ENCODE measurements around the gene CFAP74. TPM values are rescaled to one million over a fixed set of nuclear protein-coding genes. Genes with fewer than 3 reads are reported as not detected.

The CFAP74 gene
- total RNA-seq, 1 donor from 2014 or later = under 0.01 TPM

DNA sequence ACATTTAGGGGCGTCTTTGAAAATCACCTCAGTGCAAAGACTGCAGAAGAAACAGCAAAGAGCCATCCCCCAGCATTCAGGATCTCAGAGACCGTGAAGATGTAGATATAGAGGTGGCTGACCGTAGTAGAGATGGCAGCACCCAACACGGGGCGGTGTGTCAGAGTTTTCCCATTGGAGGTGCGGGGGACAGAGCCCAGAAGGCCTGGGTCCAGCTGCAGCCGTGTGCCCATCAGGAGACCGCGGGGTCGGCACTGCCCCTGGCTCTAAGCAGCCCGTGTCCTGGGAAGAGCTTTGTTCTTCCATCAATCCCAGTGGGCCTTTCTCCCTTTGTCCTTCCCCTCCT lies 16.7 kb upstream of the CFAP74 start:
- Histone ChIP-seq H3K27ac (ENCODE audit: low read depth, low read length) (no peak overlapping the region), H3K4me1 (ENCODE audit: control insufficient read depth in 3 of 3, insufficient read depth in 3 of 3, low read length in 3 of 3) (peaks cover 2 to 6% (median 5%) of the 10 kb centered on the region in 3 donors), H3K36me3 (ENCODE audit: control insufficient read depth in 3 of 3, insufficient read depth in 3 of 3, low read length in 3 of 3) (no peaks in the 10 kb centered on the region), H3K9ac (ENCODE audit: low read depth in 1 of 3, low read length in 3 of 3) (no peak overlapping the region), H3K9me3 (ENCODE audit: control insufficient read depth in 3 of 3, low read length in 3 of 3) (no peaks in the 10 kb centered on the region), H3K27me3 (ENCODE audit: control insufficient read depth in 3 of 3, insufficient read depth in 3 of 3, low read length in 3 of 3) (peaks cover 44 to 78% (median 60%) of the 10 kb centered on the region in 3 donors), H3K4me3 (ENCODE audit: low read length in 3 of 3) (no peak overlapping the region)

GRCh38 chr1:2019571-2020309 lies 16.2 kb upstream of the CFAP74 start:
- H3K36me3 ChIP-seq (ENCODE audit: control insufficient read depth in 3 of 3, insufficient read depth in 3 of 3, low read length in 3 of 3) = no peaks in the 10 kb centered on the region
- no peaks in the 10 kb centered on the region for H3K9me3 ChIP-seq (ENCODE audit: control insufficient read depth in 3 of 3, low read length in 3 of 3)
- H3K4me3 ChIP-seq (ENCODE audit: low read length in 3 of 3) = no peak overlapping the region
- H3K9ac ChIP-seq (ENCODE audit: low read depth in 1 of 3, low read length in 3 of 3) = no peak overlapping the region
- H3K4me1 ChIP-seq (ENCODE audit: control insufficient read depth in 3 of 3, insufficient read depth in 3 of 3, low read length in 3 of 3) = peaks cover 0 to 7% (median 0%) of the 10 kb centered on the region in 3 donors
- no peak overlapping the region for H3K27ac ChIP-seq (ENCODE audit: low read depth, low read length)
- peaks cover 49 to 81% (median 63%) of the 10 kb centered on the region in 3 donors for H3K27me3 ChIP-seq (ENCODE audit: control insufficient read depth in 3 of 3, insufficient read depth in 3 of 3, low read length in 3 of 3)

GRCh38 chr1:2019172-2019543 lies 15.6 kb upstream of the CFAP74 start, which contains the start of gene GABRD:
Gene GABRD, plus strand, starts transcription at chr1:2019345. Its CDS starts 79 bp downstream, at chr1:2019424.
- Histone ChIP-seq H3K4me1 (ENCODE audit: control insufficient read depth in 3 of 3, insufficient read depth in 3 of 3, low read length in 3 of 3) (peaks cover 0 to 7% (median 0%) of the 10 kb centered on the region in 3 donors), H3K27ac (ENCODE audit: low read depth, low read length) (no peak within 1 kb of the TSS), H3K9me3 (ENCODE audit: control insufficient read depth in 3 of 3, low read length in 3 of 3) (no peaks in the 10 kb centered on the region), H3K27me3 (ENCODE audit: control insufficient read depth in 3 of 3, insufficient read depth in 3 of 3, low read length in 3 of 3) (peaks cover 54 to 81% (median 62%) of the 10 kb centered on the region in 3 donors), H3K4me3 (ENCODE audit: low read length in 3 of 3) (no peak within 1 kb of the TSS), H3K36me3 (ENCODE audit: control insufficient read depth in 3 of 3, insufficient read depth in 3 of 3, low read length in 3 of 3) (no peaks in the 10 kb centered on the region), H3K9ac (ENCODE audit: low read depth in 1 of 3, low read length in 3 of 3) (no peak within 1 kb of the TSS)

GRCh38 chr1:2018217-2019171 lies 14.9 kb upstream of the CFAP74 start:
- Histone ChIP-seq H3K9ac (ENCODE audit: low read depth in 1 of 3, low read length in 3 of 3) (no peak overlapping the region), H3K9me3 (ENCODE audit: control insufficient read depth in 3 of 3, low read length in 3 of 3) (no peaks in the 10 kb centered on the region), H3K4me1 (ENCODE audit: control insufficient read depth in 3 of 3, insufficient read depth in 3 of 3, low read length in 3 of 3) (peaks cover 0 to 7% (median 0%) of the 10 kb centered on the region in 3 donors), H3K27me3 (ENCODE audit: control insufficient read depth in 3 of 3, insufficient read depth in 3 of 3, low read length in 3 of 3) (peaks cover 57 to 77% (median 66%) of the 10 kb centered on the region in 3 donors), H3K4me3 (ENCODE audit: low read length in 3 of 3) (no peak overlapping the region), H3K36me3 (ENCODE audit: control insufficient read depth in 3 of 3, insufficient read depth in 3 of 3, low read length in 3 of 3) (no peaks in the 10 kb centered on the region), H3K27ac (ENCODE audit: low read depth, low read length) (no peak overlapping the region)

- Histone ChIP-seq H3K27ac (ENCODE audit: low read depth, low read length) (no peak overlapping the region), H3K36me3 (ENCODE audit: control insufficient read depth in 3 of 3, insufficient read depth in 3 of 3, low read length in 3 of 3) (no peaks in the 10 kb centered on the region), H3K9ac (ENCODE audit: low read depth in 1 of 3, low read length in 3 of 3) (no peak overlapping the region), H3K4me1 (ENCODE audit: control insufficient read depth in 3 of 3, insufficient read depth in 3 of 3, low read length in 3 of 3) (peaks cover 0 to 7% (median 0%) of the 10 kb centered on the region in 3 donors), H3K27me3 (ENCODE audit: control insufficient read depth in 3 of 3, insufficient read depth in 3 of 3, low read length in 3 of 3) (peaks cover 47 to 60% (median 50%) of the 10 kb centered on the region in 3 donors), H3K9me3 (ENCODE audit: control insufficient read depth in 3 of 3, low read length in 3 of 3) (no peaks in the 10 kb centered on the region), H3K4me3 (ENCODE audit: low read length in 3 of 3) (no peak overlapping the region)
These were observed 12.5 kb upstream of the CFAP74 start for GRCh38 chr1:2016123-2016522.

DNA sequence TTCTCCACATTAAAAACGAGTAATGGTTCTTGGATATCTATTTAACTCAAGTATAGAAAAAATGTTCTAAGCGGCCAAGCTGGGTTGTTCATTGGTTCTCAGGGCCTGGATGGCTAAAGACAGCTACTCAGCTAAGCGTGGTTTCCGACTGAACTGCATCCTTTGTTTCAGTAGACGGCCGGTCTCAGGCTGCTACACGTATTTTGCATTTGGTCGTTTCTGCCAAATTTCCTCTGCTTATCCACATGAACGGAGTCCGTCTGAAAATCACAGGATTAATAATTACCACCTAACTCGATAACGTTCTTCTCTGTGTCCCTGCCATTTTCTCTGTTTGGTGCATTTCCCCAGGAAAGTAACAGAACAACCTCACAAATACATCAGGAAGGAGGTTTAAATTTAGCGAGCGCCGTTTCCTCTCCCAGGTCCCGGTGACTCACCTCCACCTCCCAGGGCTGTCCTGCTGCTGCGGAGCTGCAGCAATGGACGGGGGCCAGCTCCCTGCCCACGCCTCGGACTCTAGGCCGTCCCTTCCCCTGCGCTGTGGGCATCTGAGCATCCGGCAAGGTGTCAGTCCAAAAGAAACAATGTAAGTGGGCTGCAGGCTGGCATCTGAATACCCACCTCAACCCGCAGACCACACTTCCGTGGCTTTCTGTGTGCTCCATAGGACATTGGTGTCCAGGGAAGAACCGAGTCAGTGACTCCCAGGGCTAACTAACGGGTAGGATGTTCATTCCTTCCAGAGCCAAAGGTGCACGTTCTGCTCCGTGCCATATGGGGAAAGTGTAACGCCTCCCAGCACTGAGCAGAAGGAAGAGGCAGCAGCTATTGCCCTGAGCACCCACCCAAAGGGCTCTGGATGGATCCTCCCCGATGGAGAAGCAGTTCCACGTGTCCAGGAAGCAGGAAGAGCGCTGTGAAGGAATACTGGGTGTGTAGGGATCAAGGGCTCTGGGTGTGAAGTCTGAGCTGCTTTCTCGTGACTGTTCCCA lies 11.5 kb upstream of the CFAP74 start:
- no peak overlapping the region for H3K4me3 ChIP-seq (ENCODE audit: low read length in 3 of 3)
- H3K27me3 ChIP-seq (ENCODE audit: control insufficient read depth in 3 of 3, insufficient read depth in 3 of 3, low read length in 3 of 3) = peaks cover 42 to 53% (median 44%) of the 10 kb centered on the region in 3 donors
- no peaks in the 10 kb centered on the region for H3K9me3 ChIP-seq (ENCODE audit: control insufficient read depth in 3 of 3, low read length in 3 of 3)
- H3K36me3 ChIP-seq (ENCODE audit: control insufficient read depth in 3 of 3, insufficient read depth in 3 of 3, low read length in 3 of 3) = no peaks in the 10 kb centered on the region
- no peak overlapping the region for H3K27ac ChIP-seq (ENCODE audit: low read depth, low read length)
- H3K4me1 ChIP-seq (ENCODE audit: control insufficient read depth in 3 of 3, insufficient read depth in 3 of 3, low read length in 3 of 3) = peaks cover 0 to 5% (median 0%) of the 10 kb centered on the region in 3 donors
- H3K9ac ChIP-seq (ENCODE audit: low read depth in 1 of 3, low read length in 3 of 3) = no peak overlapping the region

DNA sequence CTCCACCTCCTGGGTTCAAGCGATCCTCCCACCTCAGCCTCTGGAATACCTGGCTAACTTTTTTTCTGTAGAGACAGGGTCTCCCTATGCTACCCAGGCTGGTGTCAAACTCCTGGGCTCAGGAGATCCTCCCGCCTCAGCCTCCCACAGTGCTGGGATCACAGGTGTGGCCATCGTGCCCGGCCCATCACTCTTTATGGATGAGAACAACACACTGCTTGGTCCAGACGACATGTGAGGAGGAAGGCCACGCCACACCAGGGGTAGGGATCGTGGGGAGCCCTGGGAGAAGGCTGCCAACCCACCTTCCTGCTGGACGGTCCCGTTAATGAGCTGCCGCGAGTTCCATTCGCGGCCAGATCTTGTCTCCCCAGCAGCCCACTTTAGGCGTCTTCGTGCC lies 10.6 kb upstream of the CFAP74 start:
- no peak overlapping the region for H3K4me3 ChIP-seq (ENCODE audit: low read length in 3 of 3)

DNA sequence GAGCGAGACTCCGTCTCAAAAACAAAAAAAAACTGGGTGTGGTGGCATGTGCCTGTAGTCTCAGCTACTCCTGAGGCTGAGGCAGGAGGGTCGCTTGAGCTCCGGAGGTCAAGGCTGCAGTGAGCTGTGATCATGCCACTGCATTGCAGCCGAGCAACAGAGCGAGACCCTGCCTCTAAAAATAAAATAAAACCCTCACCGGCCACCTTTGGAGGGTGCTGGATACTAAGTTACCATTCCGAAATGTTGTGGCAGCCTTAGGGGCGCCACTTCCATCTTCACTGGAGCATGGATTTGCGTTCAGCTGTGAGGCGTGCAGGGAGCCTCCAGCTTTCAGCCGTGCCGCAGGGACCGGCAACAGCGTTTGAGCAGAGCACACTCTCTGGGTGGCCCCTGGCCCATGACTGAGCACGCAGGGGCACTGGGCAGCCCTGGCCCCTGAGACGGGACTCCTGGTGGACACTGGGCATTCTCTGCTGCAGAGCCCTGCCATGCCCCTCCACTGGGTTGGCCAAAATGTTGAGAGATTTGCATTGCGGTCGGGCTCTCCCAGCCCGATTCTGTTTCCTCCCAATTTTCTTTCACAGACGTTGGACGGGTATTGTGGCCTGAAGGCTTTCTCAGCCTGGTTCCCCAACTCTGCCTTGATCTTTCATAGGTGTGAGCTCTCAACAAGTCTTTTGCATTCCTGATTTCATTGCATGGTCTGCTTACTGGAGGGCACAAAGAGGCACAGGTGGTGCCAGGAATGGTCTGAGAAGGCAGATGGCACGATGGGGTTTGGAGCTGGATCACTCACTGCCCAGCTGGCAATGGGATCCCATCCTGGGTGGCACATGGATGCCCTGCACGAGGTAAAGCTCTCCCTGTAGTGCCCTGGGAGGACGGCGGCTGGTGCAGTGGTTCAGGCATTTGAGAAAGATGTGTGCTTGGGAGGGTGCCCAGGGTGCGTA lies 5.8 kb upstream of the CFAP74 start:
- no peaks in the 10 kb centered on the region for H3K36me3 ChIP-seq (ENCODE audit: control insufficient read depth in 3 of 3, insufficient read depth in 3 of 3, low read length in 3 of 3)
- H3K27me3 ChIP-seq (ENCODE audit: control insufficient read depth in 3 of 3, insufficient read depth in 3 of 3, low read length in 3 of 3) = peaks cover 30 to 37% (median 33%) of the 10 kb centered on the region in 3 donors
- no peaks in the 10 kb centered on the region for H3K9me3 ChIP-seq (ENCODE audit: control insufficient read depth in 3 of 3, low read length in 3 of 3)
- H3K27ac ChIP-seq (ENCODE audit: low read depth, low read length) = no peak overlapping the region
- no peak overlapping the region for H3K9ac ChIP-seq (ENCODE audit: low read depth in 1 of 3, low read length in 3 of 3)
- no peak overlapping the region for H3K4me3 ChIP-seq (ENCODE audit: low read length in 3 of 3)
- no peaks in the 10 kb centered on the region for H3K4me1 ChIP-seq (ENCODE audit: control insufficient read depth in 3 of 3, insufficient read depth in 3 of 3, low read length in 3 of 3)

More for the DNA sequence above, 10.6 kb upstream of the CFAP74 start:
- Histone ChIP-seq H3K27ac (ENCODE audit: low read depth, low read length) (no peak overlapping the region), H3K9ac (ENCODE audit: low read depth in 1 of 3, low read length in 3 of 3) (no peak overlapping the region), H3K9me3 (ENCODE audit: control insufficient read depth in 3 of 3, low read length in 3 of 3) (no peaks in the 10 kb centered on the region), H3K27me3 (ENCODE audit: control insufficient read depth in 3 of 3, insufficient read depth in 3 of 3, low read length in 3 of 3) (peaks cover 38 to 53% (median 42%) of the 10 kb centered on the region in 3 donors), H3K4me1 (ENCODE audit: control insufficient read depth in 3 of 3, insufficient read depth in 3 of 3, low read length in 3 of 3) (peaks cover 0 to 5% (median 0%) of the 10 kb centered on the region in 3 donors), H3K36me3 (ENCODE audit: control insufficient read depth in 3 of 3, insufficient read depth in 3 of 3, low read length in 3 of 3) (no peaks in the 10 kb centered on the region)
